ENCODE measurements around the gene INPP5A.

Gene INPP5A

GRCh38 chr10:132628966-132629900, 91.6 kb downstream of the INPP5A start:
- in situ Hi-C loops (cut with MboI; ENCODE audit: low pct_unique_long_range_greater_than_20kb, low sequenced_read_pairs) = no loop called here
- DNase-seq = no peak

GRCh38 chr10:132630156-132630555, 92.6 kb downstream of the INPP5A start:
- in situ Hi-C loops (cut with MboI; ENCODE audit: low pct_unique_long_range_greater_than_20kb, low sequenced_read_pairs) = loop anchor here (10.0 kb wide), 1 partner anchor 175 kb away; no protein-coding TSS in a partner anchor
- no peak for DNase-seq

GRCh38 chr10:132630666-132631337, 93.2 kb downstream of the INPP5A start:
- in situ Hi-C loops (cut with MboI; ENCODE audit: low pct_unique_long_range_greater_than_20kb, low sequenced_read_pairs) = loop anchor here (10.0 kb wide), 1 partner anchor 176 kb away; no protein-coding TSS in a partner anchor
- no peak for DNase-seq

- no peak for DNase-seq
- in situ Hi-C loops (cut with MboI; ENCODE audit: low pct_unique_long_range_greater_than_20kb, low sequenced_read_pairs) = loop anchor here (10.0 kb wide), 1 partner anchor 177 kb away; no protein-coding TSS in a partner anchor
These were observed 93.8 kb downstream of the INPP5A start for GRCh38 chr10:132631338-132631735.

GRCh38 chr10:132632091-132632561, 94.5 kb downstream of the INPP5A start:
- in situ Hi-C loops (cut with MboI; ENCODE audit: low pct_unique_long_range_greater_than_20kb, low sequenced_read_pairs) = loop anchor here (10.0 kb wide), 1 partner anchor 177 kb away; no protein-coding TSS in a partner anchor
- no peak for DNase-seq

- in situ Hi-C loops (cut with MboI; ENCODE audit: low pct_unique_long_range_greater_than_20kb, low sequenced_read_pairs) = loop anchor here (10.0 kb wide), 1 partner anchor 178 kb away; no protein-coding TSS in a partner anchor
- no peak for DNase-seq
These were observed 95.5 kb downstream of the INPP5A start for GRCh38 chr10:132632851-132633684.

GRCh38 chr10:132634241-132634946, 96.8 kb downstream of the INPP5A start:
- in situ Hi-C loops (cut with MboI; ENCODE audit: low pct_unique_long_range_greater_than_20kb, low sequenced_read_pairs) = loop anchor here (10.0 kb wide), 1 partner anchor 180 kb away; no protein-coding TSS in a partner anchor

GRCh38 chr10:132634947-132635271, 97.3 kb downstream of the INPP5A start:
- in situ Hi-C loops (cut with MboI; ENCODE audit: low pct_unique_long_range_greater_than_20kb, low sequenced_read_pairs) = loop anchor here (10.0 kb wide), 1 partner anchor 180 kb away; no protein-coding TSS in a partner anchor
- no peak for DNase-seq

More at GRCh38 chr10:132634241-132634946, 96.8 kb downstream of the INPP5A start:
- peak; percentile 32 for DNase-seq

- in situ Hi-C loops (cut with MboI; ENCODE audit: low pct_unique_long_range_greater_than_20kb, low sequenced_read_pairs) = loop anchor here (10.0 kb wide), 1 partner anchor 182 kb away; no protein-coding TSS in a partner anchor
- DNase-seq = no peak
These were observed 98.8 kb downstream of the INPP5A start for GRCh38 chr10:132636358-132636757.

GRCh38 chr10:132637477-132638129, 100.0 kb downstream of the INPP5A start:
- in situ Hi-C loops (cut with MboI; ENCODE audit: low pct_unique_long_range_greater_than_20kb, low sequenced_read_pairs) = loop anchor here (10.0 kb wide), 1 partner anchor 183 kb away; no protein-coding TSS in a partner anchor
- peak; percentile 83 for DNase-seq

- in situ Hi-C loops (cut with MboI; ENCODE audit: low pct_unique_long_range_greater_than_20kb, low sequenced_read_pairs) = loop anchor here (10.0 kb wide), 1 partner anchor 183 kb away; no protein-coding TSS in a partner anchor
- no peak for DNase-seq
These were observed 100.5 kb downstream of the INPP5A start for GRCh38 chr10:132638130-132638515.

GRCh38 chr10:132639470-132639869, 101.9 kb downstream of the INPP5A start:
- DNase-seq = no peak
- in situ Hi-C loops (cut with MboI; ENCODE audit: low pct_unique_long_range_greater_than_20kb, low sequenced_read_pairs) = loop anchor here (10.0 kb wide), 1 partner anchor 185 kb away; no protein-coding TSS in a partner anchor

GRCh38 chr10:132640326-132641125, 102.9 kb downstream of the INPP5A start:
- DNase-seq = no peak
- in situ Hi-C loops (cut with MboI; ENCODE audit: low pct_unique_long_range_greater_than_20kb, low sequenced_read_pairs) = no loop called here

GRCh38 chr10:132641401-132641800, 103.8 kb downstream of the INPP5A start:
- in situ Hi-C loops (cut with MboI; ENCODE audit: low pct_unique_long_range_greater_than_20kb, low sequenced_read_pairs) = no loop called here
- DNase-seq = no peak

- no peak for DNase-seq
- in situ Hi-C loops (cut with MboI; ENCODE audit: low pct_unique_long_range_greater_than_20kb, low sequenced_read_pairs) = no loop called here
These were observed 104.6 kb downstream of the INPP5A start for GRCh38 chr10:132641966-132642731.

GRCh38 chr10:132642732-132643008, 105.1 kb downstream of the INPP5A start:
- no peak for DNase-seq
- in situ Hi-C loops (cut with MboI; ENCODE audit: low pct_unique_long_range_greater_than_20kb, low sequenced_read_pairs) = no loop called here
